GM19397 (cell line): Measurements from ENCODE around the gene BRD3.

Experiments used
- ATAC-seq: cut with Tn5 transposase; IDR thresholded peaks from one replicate; pipeline ENCODE4 v1.9.1; 2021; ENCODE audit warnings: mild to moderate bottlenecking, moderate library complexity; ENCODE audit not compliant: unreplicated experiment

BRD3 gene

DNA sequence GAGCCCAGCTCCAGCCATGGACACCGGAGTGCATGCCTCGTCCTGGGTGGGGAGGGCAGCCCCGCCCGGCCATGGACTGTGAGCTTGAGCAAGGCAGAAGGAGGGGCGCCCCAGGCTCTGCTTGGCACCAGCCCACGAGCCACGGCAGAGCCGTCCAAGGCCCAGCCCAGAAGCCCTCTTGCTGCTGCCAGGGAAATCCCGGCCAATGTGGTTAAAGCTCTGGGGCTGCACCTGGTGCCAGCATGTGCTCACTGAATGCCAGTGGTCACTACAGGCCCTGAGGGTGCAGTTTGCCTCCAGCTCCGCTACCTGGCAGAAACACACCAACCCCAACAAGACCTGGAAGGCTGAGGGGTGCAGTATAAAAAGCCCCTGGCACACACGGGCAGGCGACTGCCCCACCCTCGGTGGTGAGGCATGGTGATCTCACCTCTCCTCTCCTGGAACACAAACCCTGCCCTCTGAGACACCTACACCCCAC lies 11.8 kb downstream of the BRD3 start:
- ATAC-seq: no peak

DNA sequence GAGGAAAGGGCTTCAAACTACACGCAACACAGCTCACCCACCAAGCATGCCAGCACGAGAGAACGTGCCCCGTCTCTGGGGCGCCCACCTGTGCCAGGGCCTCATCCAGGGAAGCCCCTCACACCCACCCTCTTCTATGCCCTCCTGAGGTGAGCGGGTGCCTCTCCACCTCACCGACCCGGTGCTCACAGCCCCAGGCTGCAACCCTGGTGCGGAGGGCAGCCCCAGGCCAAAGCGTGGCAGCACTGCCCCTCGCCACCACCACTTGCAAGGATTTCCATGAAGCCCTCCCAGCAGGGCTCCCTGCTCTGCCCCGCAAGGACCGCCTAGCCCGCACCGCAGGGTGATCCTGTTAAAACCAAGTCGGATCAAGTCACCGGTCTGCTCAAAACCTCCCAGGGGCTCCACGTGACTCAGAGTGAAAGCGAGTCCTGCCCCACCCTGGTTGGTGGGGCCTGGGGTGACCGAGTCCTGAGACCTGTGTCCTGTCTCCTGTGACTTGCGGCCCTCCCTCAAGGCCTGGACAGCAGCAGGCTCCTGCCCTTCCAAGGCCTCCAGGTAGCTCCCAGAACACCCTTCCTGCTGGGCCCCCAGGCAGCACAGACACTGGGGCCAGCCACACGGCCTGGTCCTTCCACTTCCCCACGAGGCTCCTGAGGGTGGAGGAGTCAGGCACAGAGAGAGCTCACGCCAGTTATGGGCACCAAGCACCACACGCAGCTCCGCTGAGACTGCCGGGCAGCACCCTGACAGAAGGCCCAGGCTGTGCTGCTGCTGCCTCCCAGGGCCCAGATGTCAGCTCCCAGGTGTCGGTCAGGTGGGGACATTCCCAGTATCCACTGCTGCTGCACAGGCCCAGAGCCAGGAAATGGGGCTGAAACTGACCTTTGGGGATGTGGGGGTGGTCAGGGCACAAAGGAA lies 12.7 kb downstream of the BRD3 start:
- ATAC-seq: no peak

DNA sequence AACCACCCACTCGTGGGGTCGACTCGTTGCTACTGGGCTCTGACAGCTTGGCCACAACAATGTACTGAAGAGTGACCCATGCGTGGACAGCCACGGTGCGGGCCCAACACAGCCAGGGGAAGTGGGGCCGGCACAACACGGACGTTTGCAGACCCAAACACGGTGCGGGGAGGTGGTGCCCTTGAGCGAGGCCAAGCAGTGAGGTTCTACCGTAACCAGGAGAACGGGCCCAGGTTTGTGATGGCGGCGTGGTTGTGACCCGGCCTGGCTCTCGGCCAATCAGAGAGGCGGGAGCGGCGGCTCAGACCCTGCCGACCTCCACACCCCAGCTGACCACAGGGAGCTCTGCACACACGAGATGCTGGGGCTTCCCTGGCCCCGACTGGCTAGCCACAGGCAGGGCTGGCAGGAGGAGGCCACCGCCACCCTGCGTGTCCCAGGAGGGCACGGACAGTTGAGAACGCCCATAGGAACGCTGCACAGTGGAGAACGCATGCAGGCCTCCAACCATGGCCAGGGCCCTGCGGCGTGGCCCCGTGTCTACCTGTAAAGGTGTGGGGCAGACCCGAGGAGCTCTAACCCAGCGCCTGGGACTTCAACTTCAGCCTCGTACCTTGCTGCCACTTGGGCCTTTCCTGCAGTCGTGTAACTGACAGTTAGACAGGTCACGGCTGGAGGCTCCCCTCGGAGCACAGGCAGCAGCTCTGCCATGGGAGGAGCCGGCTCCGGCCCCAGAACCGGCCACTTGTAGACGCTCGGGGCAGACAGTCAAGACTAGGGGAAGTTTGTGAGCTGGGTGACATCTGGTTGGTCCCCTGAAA lies 13.7 kb downstream of the BRD3 start:
- ATAC-seq: no peak

DNA sequence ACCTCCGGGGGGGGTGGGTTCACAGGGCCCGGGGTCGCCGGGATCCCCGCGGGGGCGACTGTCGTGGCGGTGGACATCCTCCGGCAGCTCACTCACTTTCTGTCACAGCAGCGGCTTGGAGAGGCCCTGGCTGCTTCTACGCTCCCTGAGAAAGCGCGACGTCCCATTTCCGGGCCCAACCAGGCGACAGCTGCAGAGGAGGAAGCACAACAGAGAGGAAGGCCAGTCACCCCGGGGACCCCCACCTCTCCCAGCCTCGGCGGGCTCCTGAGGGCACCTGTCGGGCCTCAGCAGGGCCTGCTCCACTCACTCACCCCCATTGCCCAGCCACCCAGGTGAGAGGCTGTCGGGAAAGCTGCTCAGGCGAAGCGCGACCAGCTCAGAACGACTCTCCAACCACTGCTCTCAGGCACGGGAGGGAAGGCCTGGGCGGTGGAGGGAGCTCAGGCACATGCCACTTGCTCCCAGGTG lies 14.4 kb downstream of the BRD3 start:
- no peak for ATAC-seq

DNA sequence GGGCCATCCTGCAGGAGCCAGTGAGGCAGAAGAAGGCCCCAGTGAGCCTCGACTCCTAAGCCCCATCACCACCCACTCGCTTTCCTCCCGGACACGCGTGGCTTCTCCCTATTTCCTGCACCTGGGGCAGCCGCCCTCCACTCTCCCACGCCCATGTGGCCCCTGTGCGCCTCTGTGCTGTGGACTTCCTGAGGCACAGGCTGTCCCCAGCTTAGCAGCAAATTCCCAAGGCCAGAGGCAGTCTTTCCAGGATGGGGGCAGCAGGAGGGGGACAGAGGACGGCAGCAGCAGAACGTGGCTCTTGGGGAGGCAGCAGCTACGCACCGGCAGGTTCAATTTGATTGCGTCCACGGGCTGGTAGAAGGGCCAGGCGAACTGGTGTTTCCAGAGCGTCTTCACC lies 14.9 kb downstream of the BRD3 start:
- no peak for ATAC-seq

DNA sequence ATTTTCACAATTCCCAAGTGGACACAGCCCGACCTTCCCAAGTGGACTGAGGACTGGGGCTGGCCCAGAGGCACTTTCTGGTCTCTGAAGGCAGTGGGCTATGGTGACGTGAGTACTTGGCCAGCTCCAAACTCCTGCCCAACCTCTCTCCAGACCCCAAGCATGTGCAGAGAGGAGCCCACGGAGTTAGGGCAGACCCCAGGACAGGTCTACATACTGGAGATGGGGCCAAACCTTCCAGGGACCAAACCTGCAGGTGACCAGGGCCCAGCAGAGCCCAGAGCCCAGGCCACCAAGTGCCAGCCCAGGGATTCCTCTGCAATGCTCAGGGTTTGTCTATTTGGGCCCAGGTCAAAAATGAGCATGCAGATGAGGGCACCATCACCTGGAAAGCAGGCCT lies 15.3 kb downstream of the BRD3 start:
- ATAC-seq: no peak

DNA sequence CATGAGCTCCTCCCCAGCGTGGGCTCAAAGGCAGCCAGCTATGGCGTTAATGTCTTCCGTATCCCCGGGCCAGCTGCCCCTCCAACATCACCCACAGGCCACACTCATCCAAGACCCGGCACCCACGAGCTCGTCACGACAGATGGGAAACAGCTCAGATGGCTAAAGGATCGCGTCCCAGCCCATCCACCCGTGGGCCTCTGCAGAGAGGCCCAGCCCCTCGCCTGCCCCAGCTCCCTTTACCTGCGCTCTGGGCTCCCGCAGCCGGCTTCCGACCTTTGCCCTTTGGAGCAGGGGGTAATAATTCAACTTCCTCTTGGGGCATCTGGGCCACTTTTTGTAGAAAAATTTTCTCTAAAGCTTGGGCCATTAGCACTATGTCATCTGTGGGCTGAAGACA lies 16.5 kb downstream of the BRD3 start:
- ATAC-seq: no peak

DNA sequence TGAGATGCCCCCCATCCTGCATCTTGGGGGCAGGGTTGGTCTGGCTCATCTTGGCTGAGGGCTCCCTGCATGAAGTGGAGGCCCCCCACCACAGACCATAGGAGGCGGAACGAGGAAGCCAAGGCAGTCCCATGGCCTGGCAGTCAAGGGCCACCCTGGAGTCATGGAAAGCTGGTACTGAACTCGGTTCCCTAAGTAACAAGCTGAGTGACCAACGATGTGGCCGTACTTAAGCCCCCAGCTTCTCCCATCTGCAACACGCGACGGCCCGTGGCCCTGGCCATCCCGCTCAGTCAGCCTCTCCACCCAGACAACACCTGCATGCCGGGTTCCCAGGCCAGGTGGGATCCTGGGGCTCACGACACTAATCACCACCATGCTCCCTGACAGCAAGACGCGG lies 17.1 kb downstream of the BRD3 start:
- ATAC-seq: no peak

DNA sequence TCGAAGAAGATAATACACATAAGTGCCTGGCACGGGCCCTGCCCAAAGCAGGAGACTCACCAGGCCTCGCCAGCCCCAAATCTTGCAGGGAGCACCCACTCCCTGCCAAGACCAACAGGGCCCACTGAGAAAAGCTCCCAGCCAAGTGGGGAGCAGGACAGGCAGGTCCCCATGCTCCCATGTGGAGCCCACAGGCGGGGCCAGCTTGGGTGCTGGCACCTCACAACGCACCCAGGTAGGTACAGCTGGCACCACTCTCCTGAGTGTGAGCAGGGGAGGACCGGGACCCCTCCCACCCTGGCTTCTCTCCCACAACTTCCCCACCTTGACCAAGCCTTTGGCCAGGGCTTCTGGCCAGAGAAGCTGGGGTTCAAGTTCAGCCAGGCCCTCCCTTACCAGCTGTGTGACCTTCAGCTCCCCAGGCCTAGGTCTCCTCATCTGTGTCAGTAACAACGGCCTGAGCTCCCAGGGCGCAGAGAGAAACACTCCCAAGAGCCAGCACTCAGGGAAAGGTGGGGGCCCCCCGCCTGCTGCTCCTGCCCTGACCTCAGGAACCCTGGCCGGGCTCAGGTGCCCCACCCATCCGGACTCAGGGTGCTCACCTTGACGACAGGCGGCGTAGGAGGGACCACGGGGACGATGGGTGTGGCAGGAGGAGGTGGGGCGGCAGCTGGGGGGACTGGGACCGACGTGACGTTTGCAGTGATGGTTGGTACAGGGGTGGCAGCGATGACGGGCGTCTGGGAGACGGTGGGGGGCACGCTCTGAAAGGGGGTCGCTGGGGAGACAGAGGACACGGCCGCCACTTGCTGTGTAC lies 17.8 kb downstream of the BRD3 start:
- no peak for ATAC-seq

DNA sequence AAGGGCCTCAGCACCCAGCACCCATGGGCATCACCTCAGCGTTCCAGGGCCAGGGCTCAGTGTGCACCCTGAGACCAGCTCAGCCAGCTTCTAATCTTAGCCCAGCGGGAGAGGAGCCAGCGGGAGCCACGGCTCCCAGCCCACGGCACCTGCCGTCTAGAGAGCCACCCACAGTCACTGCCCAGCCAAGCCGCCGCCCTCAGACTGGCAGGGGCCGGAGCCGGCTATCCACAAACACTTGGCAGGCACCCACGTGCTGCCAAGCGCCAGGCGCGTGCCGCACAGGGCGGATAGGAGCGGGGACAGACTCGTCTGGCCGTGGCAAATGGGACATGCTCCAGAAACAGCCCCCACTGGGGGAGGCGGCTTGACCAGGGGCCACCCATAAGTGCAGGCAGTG lies 18.6 kb downstream of the BRD3 start:
- ATAC-seq: no peak

DNA sequence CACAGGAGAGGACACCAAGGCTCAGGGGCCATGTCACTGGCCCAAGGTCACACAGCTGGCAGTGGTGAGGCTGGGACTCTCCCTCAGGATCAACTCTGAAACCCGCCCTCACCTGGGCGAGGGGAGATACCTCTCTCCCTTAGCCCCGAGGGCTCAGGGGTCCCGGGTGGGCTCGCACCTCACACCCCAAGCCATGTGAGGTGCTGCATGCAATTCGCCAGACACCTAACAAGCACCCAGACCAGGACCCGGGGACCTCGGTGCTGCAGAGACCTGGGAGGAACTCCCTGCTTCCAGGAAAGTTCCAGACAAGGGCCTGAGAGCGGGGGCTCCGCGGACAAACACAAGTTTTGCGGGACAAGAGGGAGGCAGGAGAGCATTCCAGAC lies 19.3 kb downstream of the BRD3 start:
- ATAC-seq: no peak

DNA sequence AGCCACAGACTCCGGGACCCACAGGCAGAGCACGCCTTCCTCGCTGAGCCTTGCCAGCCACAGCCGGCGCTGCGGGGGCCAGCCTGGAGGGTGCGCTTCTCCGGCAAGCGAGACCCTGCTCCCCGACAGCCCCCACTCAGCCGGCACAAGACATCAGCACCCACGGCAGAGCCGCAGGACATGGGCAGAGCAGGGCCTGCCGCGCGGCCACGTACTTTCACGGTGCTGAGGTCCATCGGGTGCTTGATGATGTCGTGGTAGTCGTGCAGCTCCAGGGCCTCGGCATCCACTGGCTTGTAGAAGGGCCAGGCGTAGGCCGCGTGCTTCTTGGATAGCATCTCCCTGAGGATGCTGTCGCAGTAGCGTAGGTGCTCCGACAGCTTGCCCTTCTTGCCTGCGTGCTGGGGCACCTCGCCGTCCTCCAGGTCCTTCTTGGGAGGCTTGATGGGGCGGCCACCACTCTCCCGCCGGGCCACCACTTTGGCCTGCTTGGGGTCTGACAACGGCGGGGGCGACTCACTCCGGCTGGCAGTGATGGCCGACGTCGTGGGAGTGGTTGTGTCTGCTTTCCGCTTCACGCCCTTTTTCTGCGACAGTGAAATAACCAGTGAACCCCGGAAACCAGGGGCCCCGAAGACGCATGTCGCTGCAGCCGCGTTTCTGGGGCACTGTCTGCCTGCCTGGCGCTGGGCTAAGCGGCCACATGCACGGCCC lies 19.8 kb downstream of the BRD3 start:
- ATAC-seq: no peak

DNA sequence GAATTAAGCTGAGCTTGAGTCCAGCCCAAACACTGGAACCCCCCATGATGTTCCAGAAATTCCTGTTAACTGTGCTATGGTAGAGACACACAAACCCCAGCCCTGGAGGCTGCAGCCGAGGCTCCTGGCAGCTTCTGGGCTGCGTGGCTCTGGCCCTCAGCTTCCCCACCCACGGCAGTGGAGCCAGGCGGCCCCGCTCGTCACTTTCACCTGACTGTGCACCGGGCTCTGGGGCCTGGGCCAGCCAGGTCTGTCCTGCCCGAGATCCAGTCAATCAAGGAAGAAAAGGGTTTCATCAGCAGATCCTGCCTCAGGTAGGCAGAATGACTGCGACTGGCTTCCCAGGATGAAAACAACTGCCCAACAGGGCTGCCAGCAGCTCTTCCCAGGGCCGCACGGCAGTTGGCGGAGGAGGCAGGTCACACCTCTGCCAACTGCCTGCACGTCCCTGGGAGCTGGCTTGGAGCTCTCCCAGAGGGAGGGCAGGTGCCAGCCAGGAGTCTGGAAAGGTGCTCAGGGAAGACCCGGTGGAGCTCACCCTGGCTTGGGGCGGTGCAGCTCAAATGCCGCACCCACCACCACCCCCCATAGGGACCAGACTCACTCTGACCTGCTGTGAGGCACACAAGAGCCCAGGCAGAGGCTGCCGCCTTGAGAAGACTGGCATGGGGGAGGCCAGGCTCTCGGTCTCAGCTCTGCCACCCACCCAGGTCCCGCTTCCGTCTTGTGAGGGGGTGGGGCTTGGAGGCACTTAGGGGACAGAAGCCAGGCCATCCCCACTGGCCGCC lies 20.7 kb downstream of the BRD3 start:
- ATAC-seq: no peak

DNA sequence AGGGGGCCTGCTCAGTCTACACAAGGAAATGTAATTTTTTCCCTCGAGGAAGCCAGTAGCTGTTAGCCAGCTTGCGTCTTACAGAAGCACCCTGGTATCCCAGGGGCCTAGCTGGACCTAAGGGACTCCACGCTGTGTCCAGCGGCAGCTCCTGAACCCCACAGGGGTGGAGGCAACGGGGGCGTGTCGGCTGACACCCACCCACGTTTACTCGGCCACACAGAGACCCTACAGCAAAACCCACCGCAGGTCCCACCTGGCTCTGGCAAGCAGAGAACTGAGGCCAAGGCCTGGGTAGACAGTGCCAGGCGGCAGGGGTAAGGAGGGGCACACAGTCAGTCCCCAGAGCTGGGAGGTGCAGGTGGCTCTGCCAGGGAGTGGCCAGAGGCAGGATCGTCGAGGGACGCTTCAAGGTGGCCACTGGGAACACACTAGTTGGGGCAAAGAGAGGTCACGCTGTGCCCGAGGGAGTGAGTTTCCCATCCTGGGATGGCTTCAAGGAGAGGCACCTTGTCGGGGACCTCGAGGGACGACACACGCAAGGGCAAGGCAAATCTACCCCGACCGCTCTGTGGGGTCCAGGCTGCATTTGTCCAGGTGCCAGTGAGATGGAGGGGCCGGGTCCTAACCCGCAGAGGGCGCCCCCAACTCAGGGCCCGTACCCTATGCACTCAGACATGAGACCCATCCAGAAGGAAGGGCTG lies 21.8 kb downstream of the BRD3 start:
- no peak for ATAC-seq

DNA sequence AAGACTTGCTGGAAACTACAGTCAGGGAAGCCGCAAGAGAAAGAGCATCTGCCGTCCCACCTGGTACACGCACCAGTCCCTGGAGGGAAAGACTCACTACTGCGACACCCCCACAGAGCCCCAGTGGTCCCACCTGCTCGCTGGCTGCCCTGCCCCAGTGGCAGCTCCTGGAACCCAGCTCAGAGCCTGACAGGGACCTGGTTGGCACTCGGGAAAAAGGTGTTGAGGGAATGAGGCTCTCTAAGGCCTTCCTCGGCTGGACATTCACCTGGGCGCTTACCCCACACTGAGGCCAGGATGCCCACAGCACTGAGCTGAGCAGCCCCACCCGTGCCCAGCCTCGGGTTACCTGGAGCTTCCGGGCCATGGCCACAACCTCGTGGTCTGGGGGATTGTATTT lies 22.9 kb downstream of the BRD3 start:
- ATAC-seq: no peak

DNA sequence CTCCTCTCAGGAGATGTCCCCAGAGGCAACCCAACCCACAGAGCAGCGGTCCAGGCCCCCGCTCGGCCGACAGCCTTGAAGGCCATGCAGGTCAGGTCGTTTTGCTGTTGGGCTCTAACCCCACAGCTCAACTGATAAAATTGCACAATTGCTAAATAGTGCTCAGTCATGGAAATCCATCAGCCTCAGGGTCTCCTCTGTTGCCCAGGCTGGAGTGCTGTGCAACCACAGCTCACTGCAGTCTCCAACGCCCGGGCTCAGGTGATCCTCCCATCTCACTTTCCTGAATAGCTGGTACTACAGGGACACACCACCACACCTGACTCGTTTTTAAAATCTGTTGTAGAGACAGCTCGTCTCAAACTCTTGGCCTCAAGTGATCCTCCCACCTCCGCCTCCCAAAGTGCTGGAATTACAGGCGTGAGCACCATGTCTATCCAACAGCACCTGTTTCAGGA lies 24.3 kb downstream of the BRD3 start:
- no peak for ATAC-seq

DNA sequence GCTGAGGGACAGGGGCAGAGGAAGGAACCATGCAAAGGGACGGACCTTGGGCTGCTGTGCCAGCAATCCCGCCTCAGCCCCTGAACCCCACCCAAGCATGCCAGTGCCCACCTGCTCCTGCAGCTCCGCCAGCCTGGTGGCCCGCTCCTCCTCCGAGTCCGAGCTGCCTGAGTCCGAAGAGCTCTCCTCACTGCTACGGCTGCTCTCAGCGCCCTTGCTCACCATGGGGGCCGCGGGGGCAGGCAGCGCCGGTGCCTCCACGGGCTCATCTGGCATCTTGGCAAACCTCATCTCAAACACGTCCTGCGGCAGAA lies 26.2 kb downstream of the BRD3 start:
- no peak for ATAC-seq

DNA sequence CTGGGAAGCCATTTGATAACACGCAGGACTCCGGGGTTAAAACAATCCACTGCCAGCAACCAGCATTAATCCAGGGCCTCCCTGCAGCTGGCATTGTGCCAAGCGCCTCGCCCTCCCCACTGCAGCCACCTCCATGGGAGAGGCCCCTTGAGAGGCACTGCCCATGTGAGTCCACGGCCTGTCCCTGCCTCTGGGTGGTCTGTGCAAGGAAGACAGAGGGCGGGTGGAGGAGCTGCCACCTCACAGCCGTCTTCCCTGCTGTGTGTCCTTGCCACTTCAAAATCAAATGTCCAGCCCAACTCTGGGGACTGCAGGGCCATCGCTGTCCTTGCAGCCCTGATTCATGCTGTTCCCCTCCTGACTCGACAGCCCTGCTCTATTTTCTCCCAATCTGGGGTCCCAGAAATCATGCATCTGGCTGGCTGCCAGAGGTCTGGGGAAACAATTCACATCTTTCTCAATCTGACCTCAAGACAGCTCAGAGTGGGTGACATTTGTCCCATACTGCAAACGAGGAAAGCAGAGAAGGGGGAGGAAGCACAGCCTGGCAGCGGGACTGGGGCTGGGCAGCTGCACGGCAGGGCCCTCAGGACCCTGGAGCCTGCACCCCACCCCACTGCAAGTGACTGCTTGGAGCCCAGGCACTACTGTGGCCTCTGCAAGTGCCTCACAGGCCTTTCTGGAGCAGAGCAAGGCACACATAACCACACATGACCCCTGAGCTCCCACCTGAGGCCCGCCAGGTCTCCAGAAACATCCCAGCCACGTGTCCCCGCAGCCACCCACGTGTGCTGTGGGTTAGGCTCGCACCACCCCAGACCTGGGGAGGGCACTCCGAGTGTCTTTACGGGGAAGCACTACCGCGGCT lies 26.8 kb downstream of the BRD3 start:
- ATAC-seq: no peak
